RKO (cell line): Measurements from ENCODE around the gene SRP14.
"Not testable (repeated sequence)": the region's sequence is repeated elsewhere in the genome, so short reads cannot be mapped to it uniquely, and the experiment has no call there.

Source experiments
- DNase-seq: peaks from one replicate; pipeline ENCODE4 v3.0.0-alpha.2; 2016; ENCODE audit warnings: low spot score

Gene SRP14

GRCh38 chr15:40050788-40051470 is 11.9 kb upstream of the SRP14 start:
- DNase-seq, result no peak

- no peak for DNase-seq
Observed at GRCh38 chr15:40048926-40049475, 10.0 kb upstream of the SRP14 start.

GRCh38 chr15:40048211-40048792 is 9.3 kb upstream of the SRP14 start:
- no peak for DNase-seq

- no peak for DNase-seq
Observed at GRCh38 chr15:40047415-40048210, 8.6 kb upstream of the SRP14 start.

- DNase-seq, result peak; percentile 52
Observed at GRCh38 chr15:40046721-40047414, 7.9 kb upstream of the SRP14 start.

- no peak for DNase-seq
Observed at GRCh38 chr15:40045572-40046217, 6.7 kb upstream of the SRP14 start.

GRCh38 chr15:40044717-40045571 is 6.0 kb upstream of the SRP14 start:
- DNase-seq, result no peak

GRCh38 chr15:40043927-40044716 is 5.1 kb upstream of the SRP14 start:
- DNase-seq, result no peak

- no peak for DNase-seq
Observed at GRCh38 chr15:40042791-40043320, 3.9 kb upstream of the SRP14 start.

GRCh38 chr15:40040770-40041169 is 1.8 kb upstream of the SRP14 start:
- no peak for DNase-seq

- no peak for DNase-seq
Observed at GRCh38 chr15:40040293-40040635, 1.3 kb upstream of the SRP14 start.

- peak; percentile 72 for DNase-seq
Observed at GRCh38 chr15:40038275-40038637, 725 bp downstream of the SRP14 start.

GRCh38 chr15:40037721-40038120 is 1.3 kb downstream of the SRP14 start:
- DNase-seq, result no peak

GRCh38 chr15:40035182-40035581 is 3.8 kb downstream of the SRP14 start:
- not testable (repeated sequence) for DNase-seq

GRCh38 chr15:40034186-40034946 is 4.6 kb downstream of the SRP14 start:
- DNase-seq, result no peak

- no peak for DNase-seq
Observed at GRCh38 chr15:40032125-40032839, 6.7 kb downstream of the SRP14 start.

GRCh38 chr15:40031300-40031699 is 7.7 kb downstream of the SRP14 start:
- no peak for DNase-seq
